ENCODE results near the gene ADCY4. TPM values are rescaled to one million over a fixed set of nuclear protein-coding genes. Genes with fewer than 3 reads are reported as not detected.

Gene ADCY4
- total RNA-seq, 2 experiments from 2014 or later = 1.6 to 2.4 TPM

GRCh38 chr14:24324024-24324423 is 10.8 kb downstream of the ADCY4 start:
- DNase-seq = no peak
- no peak overlapping the region for H3K4me3 Mint-ChIP-seq
- H3K36me3 Mint-ChIP-seq = no peaks in the 10 kb centered on the region
- H3K4me1 Mint-ChIP-seq (ENCODE audit: low read depth) = peaks cover 8% of the 10 kb centered on the region
- H3K27me3 Mint-ChIP-seq = no peaks in the 10 kb centered on the region
- no peaks in the 10 kb centered on the region for H3K9me3 Mint-ChIP-seq
- CTCF ChIA-PET = interaction anchor here (7.2 to 25.4 kb wide), 3 partner anchors 9 to 109 kb away, joined by 31 to 968 read pairs (median 235); partner anchors contain the start of genes CBLN3, CIDEB, KHNYN and LTB4R
- no peak overlapping the region for H3K27ac Mint-ChIP-seq
- intact Hi-C loops (cut with micrococcal nuclease) = no loop called here
- POLR2A ChIA-PET = interaction anchor here (0.6 kb wide), 1 partner anchor 110 kb away, joined by 4 read pairs; no protein-coding TSS in a partner anchor

DNA sequence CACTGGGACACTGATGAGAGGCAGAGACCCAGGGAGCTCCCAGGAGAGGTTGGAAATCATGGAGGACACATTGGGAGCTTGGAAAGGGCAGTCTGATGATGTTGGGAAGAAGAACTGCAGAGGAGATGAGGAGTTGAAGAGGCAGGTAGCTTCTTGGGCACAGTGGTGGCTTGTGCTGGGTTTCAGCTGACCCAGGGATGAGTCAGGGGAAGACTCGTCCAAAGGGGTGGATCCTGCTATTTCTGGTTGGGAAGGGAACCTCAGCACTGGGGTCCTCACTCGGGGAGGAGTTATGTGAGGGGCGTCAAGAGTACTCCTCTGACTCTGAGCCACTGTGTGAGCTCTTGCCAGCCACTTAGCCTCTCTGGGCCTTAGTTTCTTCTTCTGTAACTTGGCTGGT is 11.5 kb downstream of the ADCY4 start:
- no peak for DNase-seq
- intact Hi-C loops (cut with micrococcal nuclease) = no loop called here
- H3K27me3 Mint-ChIP-seq = no peaks in the 10 kb centered on the region
- POLR2A ChIA-PET = no interaction called here
- no peaks in the 10 kb centered on the region for H3K9me3 Mint-ChIP-seq
- H3K4me1 Mint-ChIP-seq (ENCODE audit: low read depth) = peaks cover 3% of the 10 kb centered on the region
- no peak overlapping the region for H3K27ac Mint-ChIP-seq
- H3K4me3 Mint-ChIP-seq = no peak overlapping the region
- no peaks in the 10 kb centered on the region for H3K36me3 Mint-ChIP-seq
- CTCF ChIA-PET = interaction anchor here (0.6 to 25.4 kb wide), 5 partner anchors 10 to 110 kb away, joined by 3 to 968 read pairs (median 31); partner anchors contain the start of genes CBLN3, CIDEB, KHNYN and LTB4R

DNA sequence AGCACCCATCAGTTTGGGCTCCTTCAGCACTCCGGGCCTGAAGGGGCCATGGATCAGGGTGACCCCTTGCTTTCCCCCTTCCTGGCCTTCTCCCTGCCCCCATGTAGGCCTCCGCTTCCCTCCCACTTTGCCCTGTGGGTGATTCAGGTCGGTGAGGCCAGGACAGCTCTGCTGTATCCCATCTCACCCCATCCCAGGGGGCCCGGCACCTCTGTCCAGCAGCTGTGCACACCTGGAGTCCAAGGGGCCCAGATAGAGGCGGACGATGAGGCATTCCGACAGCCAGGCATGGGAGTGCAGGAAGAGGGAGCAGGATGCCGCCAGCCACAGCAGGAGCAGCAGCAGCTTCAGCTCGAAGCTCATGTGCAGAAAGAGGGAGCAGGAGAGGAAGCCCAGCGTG is 12.2 kb downstream of the ADCY4 start:
- intact Hi-C loops (cut with micrococcal nuclease) = no loop called here
- Mint-ChIP-seq H3K9me3 (no peaks in the 10 kb centered on the region), H3K27ac (no peak overlapping the region), H3K4me1 (ENCODE audit: low read depth) (peaks cover 7% of the 10 kb centered on the region), H3K4me3 (no peak overlapping the region), H3K36me3 (no peaks in the 10 kb centered on the region), H3K27me3 (no peaks in the 10 kb centered on the region)
- ChIA-PET POLR2A (no interaction called here), CTCF (interaction anchor here (0.6 to 25.4 kb wide), 6 partner anchors 10 to 111 kb away, joined by 3 to 968 read pairs (median 18); partner anchors contain the start of genes CBLN3, CIDEB, KHNYN and LTB4R)
- no peak for DNase-seq

GRCh38 chr14:24321212-24321975 is 13.5 kb downstream of the ADCY4 start:
- Mint-ChIP-seq H3K4me1 (ENCODE audit: low read depth) (peaks cover 13% of the 10 kb centered on the region), H3K27me3 (no peaks in the 10 kb centered on the region), H3K9me3 (no peaks in the 10 kb centered on the region), H3K27ac (no peak overlapping the region), H3K36me3 (peaks cover 2% of the 10 kb centered on the region), H3K4me3 (no peak overlapping the region)
- intact Hi-C loops (cut with micrococcal nuclease) = no loop called here
- DNase-seq = no peak
- CTCF ChIA-PET = interaction anchor here (1.1 to 25.4 kb wide), 5 partner anchors 10 to 112 kb away, joined by 3 to 968 read pairs (median 31); partner anchors contain the start of genes CBLN3, CIDEB, KHNYN and LTB4R
- POLR2A ChIA-PET = no interaction called here

- CTCF ChIA-PET = interaction anchor here (7.2 to 25.4 kb wide), 3 partner anchors 7 to 116 kb away, joined by 31 to 968 read pairs (median 235); partner anchors contain the start of genes CBLN3, CIDEB, KHNYN and LTB4R
- Mint-ChIP-seq H3K9me3 (no peaks in the 10 kb centered on the region), H3K4me1 (ENCODE audit: low read depth) (peaks cover 45% of the 10 kb centered on the region), H3K27me3 (no peaks in the 10 kb centered on the region), H3K4me3 (no peak overlapping the region), H3K36me3 (peaks cover 10% of the 10 kb centered on the region), H3K27ac (peak overlapping the region; percentile 55)
- no peak for DNase-seq
- POLR2A ChIA-PET = interaction anchor here (1.4 kb wide), 1 partner anchor 15 kb away, joined by 3 read pairs; no protein-coding TSS in a partner anchor
- intact Hi-C loops (cut with micrococcal nuclease) = no loop called here
These were observed 17.5 kb downstream of the ADCY4 start for GRCh38 chr14:24317141-24317928.

DNA sequence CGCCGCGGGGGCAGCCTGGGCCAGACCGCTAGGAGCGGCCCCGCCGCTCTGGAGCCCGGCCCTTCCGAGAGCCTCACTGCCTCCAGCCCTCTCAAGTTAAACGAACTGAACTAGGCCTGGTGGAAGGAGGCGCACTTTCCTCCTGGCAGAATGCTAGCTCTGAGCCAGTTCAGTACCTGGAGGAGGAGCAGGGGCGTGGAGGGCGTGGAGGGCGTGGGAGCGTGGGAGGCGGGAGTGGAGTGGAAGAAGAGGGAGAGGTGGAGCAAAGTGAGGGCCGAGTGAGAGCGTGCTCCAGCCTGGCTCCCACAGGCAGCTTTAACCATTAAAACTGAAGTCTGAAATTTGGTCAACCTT is 18.3 kb downstream of the ADCY4 start:
- H3K27me3 Mint-ChIP-seq = no peaks in the 10 kb centered on the region
- H3K9me3 Mint-ChIP-seq = no peaks in the 10 kb centered on the region
- ChIA-PET CTCF (interaction anchor here (1.1 to 25.4 kb wide), 3 partner anchors 7 to 117 kb away, joined by 4 to 968 read pairs (median 235); partner anchors contain the start of genes CBLN3, CIDEB, KHNYN and LTB4R), POLR2A (no interaction called here)
- no peak overlapping the region for H3K27ac Mint-ChIP-seq
- no peak for DNase-seq
- peaks cover 10% of the 10 kb centered on the region for H3K36me3 Mint-ChIP-seq
- H3K4me1 Mint-ChIP-seq (ENCODE audit: low read depth) = peaks cover 52% of the 10 kb centered on the region
- no peak overlapping the region for H3K4me3 Mint-ChIP-seq
- intact Hi-C loops (cut with micrococcal nuclease) = no loop called here

GRCh38 chr14:24315807-24316596 is 18.9 kb downstream of the ADCY4 start:
- no peaks in the 10 kb centered on the region for H3K9me3 Mint-ChIP-seq
- CTCF ChIA-PET = interaction anchor here (1.1 to 19.5 kb wide), 2 partner anchors 6 to 18 kb away, joined by 4 to 235 read pairs; partner anchors contain the start of genes CIDEB, LTB4R and LTB4R2
- no peaks in the 10 kb centered on the region for H3K27me3 Mint-ChIP-seq
- DNase-seq = no peak
- peaks cover 10% of the 10 kb centered on the region for H3K36me3 Mint-ChIP-seq
- POLR2A ChIA-PET = no interaction called here
- intact Hi-C loops (cut with micrococcal nuclease) = no loop called here
- H3K4me3 Mint-ChIP-seq = no peak overlapping the region
- no peak overlapping the region for H3K27ac Mint-ChIP-seq
- H3K4me1 Mint-ChIP-seq (ENCODE audit: low read depth) = peaks cover 52% of the 10 kb centered on the region

GRCh38 chr14:24315243-24315806 is 19.5 kb downstream of the ADCY4 start:
- H3K4me3 Mint-ChIP-seq = no peak overlapping the region
- ChIA-PET POLR2A (no interaction called here), CTCF (interaction anchor here (1.1 to 19.5 kb wide), 2 partner anchors 5 to 19 kb away, joined by 4 to 235 read pairs; partner anchors contain the start of genes CIDEB, LTB4R and LTB4R2)
- H3K9me3 Mint-ChIP-seq = no peaks in the 10 kb centered on the region
- intact Hi-C loops (cut with micrococcal nuclease) = no loop called here
- no peak overlapping the region for H3K27ac Mint-ChIP-seq
- peaks cover 10% of the 10 kb centered on the region for H3K36me3 Mint-ChIP-seq
- DNase-seq = no peak
- no peaks in the 10 kb centered on the region for H3K27me3 Mint-ChIP-seq
- peaks cover 54% of the 10 kb centered on the region for H3K4me1 Mint-ChIP-seq (ENCODE audit: low read depth)

DNA sequence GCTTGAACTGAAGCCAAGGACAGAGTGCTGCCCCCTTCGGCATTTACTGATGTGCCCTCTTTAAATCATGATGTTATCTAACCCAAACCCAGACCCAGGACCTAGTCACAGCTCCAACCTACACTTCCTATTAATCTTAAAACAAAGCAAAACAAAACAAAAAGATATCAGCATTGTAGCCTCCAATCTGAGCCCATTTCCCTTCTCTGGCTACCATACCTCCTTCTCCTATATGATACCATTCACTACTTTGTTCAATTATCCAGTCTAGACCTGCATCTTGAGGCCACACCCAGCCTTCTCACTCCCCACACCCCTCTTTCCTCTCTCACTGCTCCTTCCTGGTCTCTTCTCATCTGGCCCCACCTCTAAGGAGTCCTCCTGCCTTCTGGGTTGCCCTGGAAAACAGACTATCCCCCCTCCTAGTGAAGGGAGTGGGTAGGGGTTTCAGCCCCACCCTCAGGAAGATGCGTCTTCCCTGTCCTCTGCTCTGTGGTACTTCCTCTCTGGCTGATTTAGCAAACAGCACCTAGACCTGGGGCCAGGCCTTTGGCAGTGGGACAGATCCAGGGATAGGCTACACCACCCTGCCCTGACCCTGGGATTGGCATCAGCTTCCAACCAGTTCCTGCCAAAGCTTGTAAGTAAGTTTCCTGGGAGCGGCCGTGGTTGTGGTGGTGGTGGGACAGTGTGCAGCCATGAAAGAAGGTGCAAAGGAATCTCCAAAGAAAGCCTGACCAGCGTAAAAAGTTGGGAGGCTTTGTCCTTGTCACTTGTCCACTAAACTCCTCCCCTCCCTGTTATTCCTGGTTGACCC is 20.3 kb downstream of the ADCY4 start:
- no peaks in the 10 kb centered on the region for H3K27me3 Mint-ChIP-seq
- H3K36me3 Mint-ChIP-seq = peaks cover 10% of the 10 kb centered on the region
- intact Hi-C loops (cut with micrococcal nuclease) = loop anchor here (5.0 kb wide), 2 partner anchors 118 to 262 kb away; partner anchors contain the start of gene CARMIL3
- CTCF ChIA-PET = interaction anchor here (1.3 to 9.9 kb wide), 3 partner anchors 11 to 69 kb away, joined by 4 to 235 read pairs (median 197); partner anchors contain the start of genes ADCY4 and TINF2
- peak overlapping the region; percentile 44 for H3K27ac Mint-ChIP-seq
- H3K4me3 Mint-ChIP-seq = no peak overlapping the region
- no peaks in the 10 kb centered on the region for H3K9me3 Mint-ChIP-seq
- POLR2A ChIA-PET = interaction anchor here (0.8 kb wide), 1 partner anchor 122 kb away, joined by 3 read pairs; no protein-coding TSS in a partner anchor
- H3K4me1 Mint-ChIP-seq (ENCODE audit: low read depth) = peaks cover 60% of the 10 kb centered on the region
- DNase-seq = no peak

GRCh38 chr14:24313913-24314312 is 21.0 kb downstream of the ADCY4 start:
- Mint-ChIP-seq H3K36me3 (peaks cover 10% of the 10 kb centered on the region), H3K4me3 (no peak overlapping the region), H3K4me1 (ENCODE audit: low read depth) (peaks cover 67% of the 10 kb centered on the region), H3K9me3 (no peaks in the 10 kb centered on the region), H3K27ac (peak overlapping the region; percentile 11), H3K27me3 (no peaks in the 10 kb centered on the region)
- ChIA-PET POLR2A (interaction anchor here (0.8 kb wide), 1 partner anchor 123 kb away, joined by 3 read pairs; no protein-coding TSS in a partner anchor), CTCF (interaction anchor here (1.3 to 9.9 kb wide), 4 partner anchors 11 to 120 kb away, joined by 4 to 235 read pairs (median 166); partner anchors contain the start of genes ADCY4, CBLN3, KHNYN and TINF2)
- intact Hi-C loops (cut with micrococcal nuclease) = loop anchor here (5.0 kb wide), 2 partner anchors 118 to 262 kb away; partner anchors contain the start of gene CARMIL3
- no peak for DNase-seq

Data from activated CD4-positive, alpha-beta memory T cell treated with anti-CD3 and anti-CD28 coated beads for 36 hours (primary cell).